Esophagus muscularis mucosa (tissue), 4 donors: Measurements from ENCODE around the gene TK2. TPM values are rescaled to one million over a fixed set of nuclear protein-coding genes. Genes with fewer than 3 reads are reported as not detected.

ENCODE experiments used
- DNase-seq: peaks from one replicate; pipeline ENCODE4 v3.0.0-alpha.2; 2017; ENCODE audit errors: extremely low spot score
- H3K27ac ChIP-seq, 4 donors: fragments of 200-600 bp; sonication (generic); replicated peaks in 1 of 4; 1 replicate in 3 of 4; 2 replicates in 1 of 4; pipeline ENCODE4 v1.5.1; 2016 to 2019; ENCODE audit warnings: mild to moderate bottlenecking in 1 of 4
- H3K27me3 ChIP-seq, 4 donors: fragments of 200-600 bp; sonication (generic); one replicate each; pipeline versions ENCODE4 v1.5.1 to v1.6.0; 2016 to 2019
- H3K36me3 ChIP-seq, 4 donors: fragments of 200-600 bp; sonication (generic); one replicate each; pipeline ENCODE4 v1.5.1; 2016 to 2019
- H3K4me1 ChIP-seq, 4 donors: fragments of 200-600 bp; sonication (generic); one replicate each; pipeline ENCODE4 v1.5.1; 2016 to 2019
- H3K4me3 ChIP-seq, 4 donors: fragments of 200-600 bp; sonication (generic); 1 replicate in 2 of 4; 2 replicates in 2 of 4; pipeline ENCODE4 v1.5.1; 2016 to 2019; ENCODE audit warnings: mild to moderate bottlenecking in 4 of 4, moderate library complexity in 1 of 4
- H3K9me3 ChIP-seq, 4 donors: fragments of 200-600 bp; sonication (generic); 1 replicate in 3 of 4; 2 replicates in 1 of 4; pipeline ENCODE4 v1.5.1; 2016 to 2019
- CTCF ChIP-seq, 3 experiments: fragments of 200-600 bp in 2 of 3; fragments of 450-650 bp in 1 of 3; sonication (generic) in 2 of 3; IDR thresholded peaks; one replicate each; pipeline ENCODE4 v1.5.1; 2017 to 2019; ENCODE audit warnings: antibody characterized with exemption in 3 of 3, mild to moderate bottlenecking in 2 of 3, moderate library complexity in 1 of 3
- EP300 ChIP-seq: sonication (generic); formaldehyde crosslinking; IDR thresholded peaks from one replicate; pipeline ENCODE4 v1.6.1; 2017; ENCODE audit warnings: antibody characterized with exemption
- POLR2A ChIP-seq: fragments of 450-650 bp; IDR thresholded peaks from one replicate; pipeline ENCODE4 v1.6.1; 2017; ENCODE audit warnings: antibody characterized with exemption, moderate library complexity, mild to moderate bottlenecking, low read depth
- POLR2AphosphoS5 ChIP-seq, 2 donors: sonication (generic); formaldehyde crosslinking; IDR thresholded peaks; one replicate each; pipeline ENCODE4 v1.6.1; 2017; ENCODE audit warnings: antibody characterized with exemption in 2 of 2
- WGBS: methylation state at CpG from one replicate; pipeline ENCODE4 v1.1.5; 2018; 5-methylcytosine and 5-hydroxymethylcytosine counted together
- intact Hi-C: fragments of 100-400 bp; cut with DNase I; formaldehyde crosslinking; loops from one replicate; pipeline ENCODE4 v1.15.1; 2023
- total RNA-seq, 4 donors: library from RNA; depleted of rRNA; stranded (reverse); fragments of >200 nt; gene quantifications; one replicate each; pipeline versions ENCODE4 v1.1.0 to v1.2.1, GENCODE V29; 2016

Gene TK2
- total RNA-seq, 4 donors from 2014 or later = 26.3 to 35.2 (median 30.0) TPM

- Histone ChIP-seq H3K27ac (no peak overlapping the region), H3K9me3 (peaks cover 0 to 3% (median 0%) of the 10 kb centered on the region in 4 donors), H3K4me3 (no peak overlapping the region), H3K27me3 (no peaks in the 10 kb centered on the region), H3K4me1 (peaks cover 0 to 4% (median 0%) of the 10 kb centered on the region in 4 donors), H3K36me3 (no peaks in the 10 kb centered on the region)
- TF ChIP-seq CTCF (IDR thresholded peaks at IDR 0.05) (peak; percentile 30 to 51 (median 38)), POLR2A (no peak)
- DNase-seq = no peak
- 77% methylated on average over 5 of the region's 8 CpGs for WGBS
- intact Hi-C loops = loop anchor here (5.0 kb wide), 1 partner anchor 107 kb away; no protein-coding TSS in a partner anchor
Measured at GRCh38 chr16:66588981-66589713, 39.2 kb upstream of the TK2 start.

GRCh38 chr16:66587881-66588600 lies 38.1 kb upstream of the TK2 start:
- Histone ChIP-seq H3K27me3 (no peaks in the 10 kb centered on the region), H3K9me3 (no peaks in the 10 kb centered on the region), H3K4me1 (peaks cover 0 to 4% (median 0%) of the 10 kb centered on the region in 4 donors), H3K27ac (no peak overlapping the region), H3K4me3 (peak overlapping the region in 1 of 4 donors; percentile 18), H3K36me3 (no peaks in the 10 kb centered on the region)
- intact Hi-C loops = loop anchor here (5.0 kb wide), 1 partner anchor 106 kb away; no protein-coding TSS in a partner anchor
- TF ChIP-seq POLR2AphosphoS5 (IDR thresholded peaks at IDR 0.05) (no peak), POLR2A (no peak), CTCF (IDR thresholded peaks at IDR 0.05) (no peak), EP300 (no peak)
- no peak for DNase-seq
- WGBS = 66% methylated on average over 7 of the region's 7 CpGs

GRCh38 chr16:66585481-66586239 lies 35.7 kb upstream of the TK2 start:
- no peak for DNase-seq
- H3K9me3 ChIP-seq = no peaks in the 10 kb centered on the region
- WGBS = 66% methylated on average over 10 of the region's 10 CpGs
- H3K27ac ChIP-seq = no peak overlapping the region
- peaks cover 0 to 4% (median 0%) of the 10 kb centered on the region in 4 donors for H3K4me1 ChIP-seq
- H3K27me3 ChIP-seq = no peaks in the 10 kb centered on the region
- no peaks in the 10 kb centered on the region for H3K36me3 ChIP-seq
- H3K4me3 ChIP-seq = no peak overlapping the region
- TF ChIP-seq POLR2AphosphoS5 (IDR thresholded peaks at IDR 0.05) (peak in 1 of 2 donors; percentile 24), CTCF (IDR thresholded peaks at IDR 0.05) (no peak), EP300 (no peak), POLR2A (no peak)
- intact Hi-C loops = loop anchor here (5.0 kb wide), 1 partner anchor 103 kb away; no protein-coding TSS in a partner anchor

- Histone ChIP-seq H3K27me3 (peaks cover 0 to 30% (median 8%) of the 10 kb centered on the region in 4 donors), H3K36me3 (no peaks in the 10 kb centered on the region), H3K27ac (no peak overlapping the region), H3K4me3 (no peak overlapping the region), H3K9me3 (no peaks in the 10 kb centered on the region), H3K4me1 (peaks cover 14 to 15% (median 14%) of the 10 kb centered on the region in 4 donors)
- TF ChIP-seq EP300 (no peak), POLR2AphosphoS5 (IDR thresholded peaks at IDR 0.05) (no peak), CTCF (IDR thresholded peaks at IDR 0.05) (no peak), POLR2A (no peak)
- peak; percentile 50 for DNase-seq
- intact Hi-C loops = no loop called here
- 64% methylated on average over 3 of the region's 3 CpGs for WGBS
Measured at GRCh38 chr16:66581246-66581952, 31.5 kb upstream of the TK2 start.
